ENCODE measurements around the gene ITPR2.

ITPR2 gene

DNA sequence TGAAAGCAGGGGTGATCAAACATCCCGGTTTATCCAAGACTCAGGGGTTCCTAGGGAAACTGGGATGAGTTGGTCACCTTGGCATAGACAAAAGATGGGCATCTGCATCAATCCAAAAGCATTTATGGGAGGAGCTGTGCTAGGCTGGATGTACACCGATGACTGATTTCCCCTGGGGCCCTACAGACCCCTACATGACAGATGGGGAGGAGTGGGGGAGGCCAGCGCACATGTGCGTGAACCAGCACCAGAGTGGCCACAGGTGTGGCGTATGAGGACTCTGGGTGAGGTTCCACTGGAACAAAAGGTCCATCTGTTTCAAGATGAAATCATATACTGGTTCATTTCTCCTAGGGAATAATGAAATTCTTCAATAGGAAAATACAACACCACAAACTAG lies 210.4 kb downstream of the ITPR2 start:
- H3K4me1 ChIP-seq (ENCODE audit: insufficient read depth, low read length, poor library complexity, severe bottlenecking), result peaks cover 4% of the 10 kb centered on the region
- no peak overlapping the region for H3K9ac ChIP-seq (ENCODE audit: low read depth, low read length, poor library complexity, severe bottlenecking)
- H2AFZ ChIP-seq (ENCODE audit: low read length), result no peak overlapping the region
- no peaks in the 10 kb centered on the region for H3K27me3 ChIP-seq (ENCODE audit: insufficient read depth, low read length, poor library complexity, severe bottlenecking)
- H3F3A ChIP-seq (ENCODE audit: low read depth), result no peaks in the 10 kb centered on the region
- peaks cover 10% of the 10 kb centered on the region; the same call in 1 of the 2 replicates for H3K36me3 ChIP-seq (ENCODE audit: insufficient read depth, low read length)
- no peak for TF ChIP-seq CTCF (conservative IDR thresholded peaks at IDR 0.05; ENCODE audit: low read length)
- TF ChIP-seq EZH2phosphoT487 (IDR thresholded peaks at IDR 0.05; ENCODE audit: borderline replicate concordance), result no peak
- no peaks in the 10 kb centered on the region for H3K9me2 ChIP-seq (replicated peaks; ENCODE audit: low read depth, low read length)
- H3K9me3 ChIP-seq (ENCODE audit: insufficient read depth, low read depth, low read length), result no peaks in the 10 kb centered on the region
- H3K4me2 ChIP-seq (ENCODE audit: low read depth, low read length, poor library complexity, severe bottlenecking), result no peak overlapping the region
- H3K4me3 ChIP-seq (ENCODE audit: low read length, poor library complexity, severe bottlenecking), result no peak overlapping the region
- no peaks in the 10 kb centered on the region for H4K20me1 ChIP-seq (ENCODE audit: insufficient read depth, low read length, poor library complexity, severe bottlenecking)
- H3K79me2 ChIP-seq (ENCODE audit: insufficient read depth, low read length), result no peaks in the 10 kb centered on the region

- H3K9me2 ChIP-seq (replicated peaks; ENCODE audit: low read depth, low read length), result no peaks in the 10 kb centered on the region
- no peaks in the 10 kb centered on the region for H4K20me1 ChIP-seq (ENCODE audit: insufficient read depth, low read length, poor library complexity, severe bottlenecking)
- H3K9ac ChIP-seq (ENCODE audit: low read depth, low read length, poor library complexity, severe bottlenecking), result no peak overlapping the region
- H3K27me3 ChIP-seq (ENCODE audit: insufficient read depth, low read length, poor library complexity, severe bottlenecking), result no peaks in the 10 kb centered on the region
- no peak for TF ChIP-seq CTCF (conservative IDR thresholded peaks at IDR 0.05; ENCODE audit: low read length)
- TF ChIP-seq EZH2phosphoT487 (IDR thresholded peaks at IDR 0.05; ENCODE audit: borderline replicate concordance), result no peak
- H3K79me2 ChIP-seq (ENCODE audit: insufficient read depth, low read length), result no peaks in the 10 kb centered on the region
- peaks cover 10% of the 10 kb centered on the region; the same call in 1 of the 2 replicates for H3K36me3 ChIP-seq (ENCODE audit: insufficient read depth, low read length)
- H3F3A ChIP-seq (ENCODE audit: low read depth), result no peaks in the 10 kb centered on the region
- H3K9me3 ChIP-seq (ENCODE audit: insufficient read depth, low read depth, low read length), result no peaks in the 10 kb centered on the region
- no peak overlapping the region for H3K4me2 ChIP-seq (ENCODE audit: low read depth, low read length, poor library complexity, severe bottlenecking)
- no peaks in the 10 kb centered on the region for H3K4me1 ChIP-seq (ENCODE audit: insufficient read depth, low read length, poor library complexity, severe bottlenecking)
- no peak overlapping the region for H2AFZ ChIP-seq (ENCODE audit: low read length)
- H3K4me3 ChIP-seq (ENCODE audit: low read length, poor library complexity, severe bottlenecking), result no peak overlapping the region
Observed at GRCh38 chr12:26621932-26622331, 211.1 kb downstream of the ITPR2 start.

DNA sequence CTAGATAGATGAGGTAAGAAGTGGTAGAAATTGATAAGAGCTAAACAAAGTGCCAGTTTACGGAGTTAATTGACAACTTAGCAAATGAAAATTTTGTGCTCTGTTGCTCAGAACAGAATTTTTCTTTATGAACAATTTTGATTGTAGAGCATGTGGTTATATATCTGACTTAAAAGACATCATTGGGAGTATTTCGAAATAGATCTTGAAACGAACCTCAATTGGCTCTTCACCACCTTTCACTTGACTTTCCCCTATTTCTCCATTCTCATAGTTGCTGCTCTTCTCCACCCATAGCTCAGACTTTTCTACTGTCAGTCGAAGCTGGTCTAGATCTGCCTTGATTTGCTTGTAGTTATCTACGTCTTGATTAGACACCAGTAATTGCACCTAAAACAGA lies 212.1 kb downstream of the ITPR2 start:
- Histone ChIP-seq H3K36me3 (ENCODE audit: insufficient read depth, low read length) (peaks cover 10% of the 10 kb centered on the region; the same call in 1 of the 2 replicates), H3F3A (ENCODE audit: low read depth) (no peaks in the 10 kb centered on the region), H2AFZ (ENCODE audit: low read length) (no peak overlapping the region), H3K9me3 (ENCODE audit: insufficient read depth, low read depth, low read length) (no peaks in the 10 kb centered on the region), H3K4me2 (ENCODE audit: low read depth, low read length, poor library complexity, severe bottlenecking) (no peak overlapping the region), H3K9me2 (replicated peaks; ENCODE audit: low read depth, low read length) (no peaks in the 10 kb centered on the region), H4K20me1 (ENCODE audit: insufficient read depth, low read length, poor library complexity, severe bottlenecking) (no peaks in the 10 kb centered on the region), H3K4me1 (ENCODE audit: insufficient read depth, low read length, poor library complexity, severe bottlenecking) (no peaks in the 10 kb centered on the region), H3K4me3 (ENCODE audit: low read length, poor library complexity, severe bottlenecking) (no peak overlapping the region), H3K79me2 (ENCODE audit: insufficient read depth, low read length) (no peaks in the 10 kb centered on the region), H3K27me3 (ENCODE audit: insufficient read depth, low read length, poor library complexity, severe bottlenecking) (no peaks in the 10 kb centered on the region), H3K9ac (ENCODE audit: low read depth, low read length, poor library complexity, severe bottlenecking) (no peak overlapping the region)
- no peak for TF ChIP-seq CTCF (conservative IDR thresholded peaks at IDR 0.05; ENCODE audit: low read length)
- no peak for TF ChIP-seq EZH2phosphoT487 (IDR thresholded peaks at IDR 0.05; ENCODE audit: borderline replicate concordance)

Measured in Loucy (cell line).